GM12892 (cell line): ENCODE measurements around the gene TCOF1.

Source experiments
- DNase-seq: peaks from one replicate; pipeline ENCODE4 v3.0.0; 2011; ENCODE audit not compliant: insufficient read length
- FAIRE-seq: peaks from 2 replicates; lab custom pipeline; 2011; peaks lifted over from hg19 to GRCh38; lab: Jason Lieb, UNC
- POLR2A ChIP-seq: IDR thresholded peaks from 2 replicates; pipeline ENCODE4 v1.6.1; 2011; ENCODE audit warnings: low read depth, low read length, control low read depth
- POLR2AphosphoS5 ChIP-seq: IDR thresholded peaks from 2 replicates; pipeline ENCODE4 v1.6.1; 2011; ENCODE audit warnings: low read depth, low read length, control low read depth
- TAF1 ChIP-seq: IDR thresholded peaks from 2 replicates; pipeline ENCODE4 v1.6.1; 2011; ENCODE audit warnings: low read depth, mild to moderate bottlenecking, control low read depth, low read length, borderline replicate concordance

Gene TCOF1

DNA sequence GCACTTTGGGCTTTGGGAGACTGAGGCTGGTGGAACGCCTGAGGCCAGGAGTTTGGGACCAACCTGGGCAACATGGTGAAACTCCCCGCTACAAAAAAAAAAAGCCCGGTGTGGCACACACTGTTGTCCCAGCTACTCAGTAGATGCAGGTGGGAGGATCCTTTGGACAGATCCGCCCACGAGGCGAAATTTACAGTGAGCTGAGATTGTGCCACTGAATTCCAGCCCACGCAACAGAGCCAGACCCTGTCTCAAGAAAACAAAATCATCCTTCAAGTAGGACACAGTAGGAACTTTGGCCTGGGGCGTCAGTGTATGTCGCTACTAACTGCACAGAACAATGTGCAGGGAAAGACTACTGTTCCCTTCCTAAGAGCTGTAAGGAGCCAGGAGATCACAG, 87.3 kb downstream of the TCOF1 start:
- FAIRE-seq (no peak), DNase-seq (no peak)
- TF ChIP-seq POLR2AphosphoS5 (0 out of 2 replicates have a peak, but pooled peaks have one; percentile 30), POLR2A (no peak)

DNA sequence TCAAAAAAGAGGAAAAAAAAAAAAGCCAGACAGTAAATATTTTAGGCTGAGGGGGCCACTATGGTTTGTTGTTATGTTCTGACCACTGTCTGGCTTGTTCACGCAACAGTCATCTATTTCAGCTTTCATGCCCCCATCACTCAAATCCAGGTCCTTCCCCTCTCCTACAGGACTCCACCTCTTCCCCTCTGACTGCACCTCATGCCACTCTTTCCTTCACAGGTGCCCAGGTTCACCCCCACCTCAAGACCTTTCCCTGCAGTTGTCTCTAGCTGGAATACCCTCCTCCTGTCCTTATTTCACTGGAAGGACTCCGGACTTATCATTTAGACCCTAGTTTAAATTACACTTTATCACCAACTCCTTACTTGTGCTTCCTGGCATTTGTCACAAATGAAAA, 88.6 kb downstream of the TCOF1 start:
- TF ChIP-seq POLR2AphosphoS5 (no peak), TAF1 (no peak), POLR2A (no peak)
- FAIRE-seq (no peak), DNase-seq (no peak)

DNA sequence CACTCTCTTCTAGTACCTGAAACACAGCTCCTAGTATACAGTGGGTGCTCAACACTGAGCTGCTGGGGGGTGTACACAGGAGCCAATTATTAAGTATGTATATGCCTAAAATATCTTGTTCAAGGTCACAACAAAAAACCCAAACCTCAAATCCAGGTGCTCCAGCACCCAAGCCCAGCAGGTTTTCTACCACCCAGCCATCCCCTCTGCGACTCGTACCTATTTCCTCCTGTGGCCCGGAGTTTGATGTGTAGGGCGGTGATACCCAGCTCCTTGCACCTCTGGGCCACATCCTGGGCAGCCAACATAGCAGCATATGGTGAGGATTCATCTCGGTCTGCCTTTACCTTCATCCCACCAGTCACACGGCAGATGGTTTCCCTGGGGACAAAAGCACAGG, 89.1 kb downstream of the TCOF1 start:
- FAIRE-seq = no peak
- DNase-seq = no peak
- TF ChIP-seq POLR2A (no peak), TAF1 (no peak), POLR2AphosphoS5 (no peak)

DNA sequence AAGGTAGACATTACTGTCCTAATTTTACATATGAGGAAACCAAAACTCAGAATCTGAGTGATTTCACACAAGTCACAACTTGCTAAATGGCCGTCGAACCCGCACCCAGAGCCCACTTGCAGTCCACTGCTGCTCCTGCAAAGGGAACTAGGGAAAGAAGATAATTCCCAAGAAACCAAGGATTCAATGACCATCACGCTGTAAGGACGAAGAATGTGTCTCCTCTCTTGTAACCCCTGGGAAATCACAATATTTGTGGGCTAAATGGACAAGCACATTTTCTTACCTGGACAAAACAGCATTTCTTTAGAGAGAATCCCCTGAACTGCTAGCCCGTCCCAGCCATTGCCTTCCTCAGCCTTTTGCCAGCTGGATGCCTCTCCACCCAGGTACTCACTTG, 89.7 kb downstream of the TCOF1 start:
- no peak for TF ChIP-seq POLR2AphosphoS5

DNA sequence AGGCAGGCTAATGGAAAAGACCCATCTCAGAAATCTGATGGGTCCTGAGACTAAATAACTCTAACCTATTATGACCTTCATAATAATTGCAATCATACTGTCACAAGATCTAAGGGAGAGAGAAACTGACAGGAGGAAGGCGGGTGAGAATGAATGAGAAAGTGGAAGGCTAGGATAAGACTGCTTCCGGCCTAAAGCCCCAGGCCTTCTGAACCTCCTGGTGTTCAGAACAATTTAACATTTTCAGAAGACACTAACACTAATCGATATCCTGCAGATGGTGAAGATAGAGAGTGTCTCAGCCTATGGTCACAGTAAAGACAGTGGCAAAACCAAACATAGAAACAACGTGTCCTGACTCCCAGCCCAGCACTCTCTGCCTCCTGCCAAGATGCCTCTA, 90.8 kb downstream of the TCOF1 start:
- TF ChIP-seq POLR2AphosphoS5 = no peak; the same call in 1 of the 2 replicates
- TF ChIP-seq POLR2A = no peak
- no peak for TF ChIP-seq TAF1
- FAIRE-seq = no peak
- no peak for DNase-seq

More for the DNA sequence above, 89.7 kb downstream of the TCOF1 start:
- FAIRE-seq = no peak
- DNase-seq = no peak

DNA sequence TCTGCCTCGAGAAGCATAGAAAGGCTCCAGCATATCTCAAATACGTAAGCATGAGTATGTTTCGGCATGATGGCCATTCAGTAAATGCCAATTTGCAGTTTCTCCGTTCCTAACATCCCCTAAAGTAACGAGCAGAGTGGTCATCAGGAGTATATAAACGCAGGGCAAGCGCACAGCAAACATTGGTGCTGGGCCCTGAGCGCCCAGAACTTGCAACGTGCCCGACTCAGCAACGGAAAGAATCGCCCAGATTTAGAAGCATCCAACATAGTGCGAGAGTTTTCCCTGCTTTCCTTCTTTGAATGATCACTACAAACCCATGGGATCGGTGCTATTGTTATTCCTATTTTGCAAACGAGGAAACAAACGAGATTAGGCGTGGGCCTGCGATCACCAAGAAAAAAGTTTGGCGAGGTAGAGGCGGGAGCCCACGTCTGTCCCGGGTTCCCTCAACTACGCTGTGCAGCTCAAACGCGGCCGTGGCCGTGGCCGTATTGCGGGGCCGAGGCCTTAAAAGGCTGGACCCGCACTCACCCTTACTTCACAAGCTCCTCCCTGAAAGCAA, 91.5 kb downstream of the TCOF1 start:
- FAIRE-seq (no peak), DNase-seq (no peak)
- TF ChIP-seq POLR2A (no peak), POLR2AphosphoS5 (no peak), TAF1 (no peak)
